ENCODE measurements around the gene TMEM31.

TMEM31 gene

GRCh38 chrX:103737696-103738095 is 27.0 kb downstream of the TMEM31 start:
- Histone ChIP-seq H3K4me1 (ENCODE audit: insufficient read depth, poor library complexity, severe bottlenecking) (peaks cover 7% of the 10 kb centered on the region), H3K4me3 (ENCODE audit: severe bottlenecking) (no peak overlapping the region), H3K27ac (ENCODE audit: poor library complexity, severe bottlenecking) (no peak overlapping the region), H3K36me3 (ENCODE audit: low read depth) (no peaks in the 10 kb centered on the region), H3K27me3 (ENCODE audit: insufficient read depth, poor library complexity, severe bottlenecking) (no peaks in the 10 kb centered on the region), H3K9me3 (ENCODE audit: severe bottlenecking) (no peaks in the 10 kb centered on the region)
- no peak for TF ChIP-seq CTCF (IDR thresholded peaks at IDR 0.05; ENCODE audit: poor library complexity, severe bottlenecking)
- no peak for ATAC-seq (ENCODE audit: low read depth)
- no peak for DNase-seq (ENCODE audit: low spot score)

GRCh38 chrX:103739421-103739820 is 28.7 kb downstream of the TMEM31 start:
- Histone ChIP-seq H3K27ac (ENCODE audit: poor library complexity, severe bottlenecking) (no peak overlapping the region), H3K4me1 (ENCODE audit: insufficient read depth, poor library complexity, severe bottlenecking) (peaks cover 3% of the 10 kb centered on the region), H3K9me3 (ENCODE audit: severe bottlenecking) (no peaks in the 10 kb centered on the region), H3K4me3 (ENCODE audit: severe bottlenecking) (no peak overlapping the region), H3K36me3 (ENCODE audit: low read depth) (no peaks in the 10 kb centered on the region), H3K27me3 (ENCODE audit: insufficient read depth, poor library complexity, severe bottlenecking) (no peaks in the 10 kb centered on the region)
- DNase-seq (ENCODE audit: low spot score) = no peak
- TF ChIP-seq CTCF (IDR thresholded peaks at IDR 0.05; ENCODE audit: poor library complexity, severe bottlenecking) = no peak
- no peak for ATAC-seq (ENCODE audit: low read depth)

- Histone ChIP-seq H3K27ac (ENCODE audit: poor library complexity, severe bottlenecking) (no peak overlapping the region), H3K4me3 (ENCODE audit: severe bottlenecking) (no peak overlapping the region), H3K9me3 (ENCODE audit: severe bottlenecking) (no peaks in the 10 kb centered on the region), H3K4me1 (ENCODE audit: insufficient read depth, poor library complexity, severe bottlenecking) (no peaks in the 10 kb centered on the region), H3K36me3 (ENCODE audit: low read depth) (no peaks in the 10 kb centered on the region), H3K27me3 (ENCODE audit: insufficient read depth, poor library complexity, severe bottlenecking) (no peaks in the 10 kb centered on the region)
- DNase-seq (ENCODE audit: low spot score) (no peak), ATAC-seq (ENCODE audit: low read depth) (no peak)
- no peak for TF ChIP-seq CTCF (IDR thresholded peaks at IDR 0.05; ENCODE audit: poor library complexity, severe bottlenecking)
Measured at GRCh38 chrX:103741879-103742278, 31.2 kb downstream of the TMEM31 start.

- Histone ChIP-seq H3K4me1 (ENCODE audit: insufficient read depth, poor library complexity, severe bottlenecking) (no peaks in the 10 kb centered on the region), H3K9me3 (ENCODE audit: severe bottlenecking) (no peaks in the 10 kb centered on the region), H3K27me3 (ENCODE audit: insufficient read depth, poor library complexity, severe bottlenecking) (no peaks in the 10 kb centered on the region), H3K27ac (ENCODE audit: poor library complexity, severe bottlenecking) (no peak overlapping the region), H3K4me3 (ENCODE audit: severe bottlenecking) (no peak overlapping the region), H3K36me3 (ENCODE audit: low read depth) (no peaks in the 10 kb centered on the region)
- ATAC-seq (ENCODE audit: low read depth) = no peak
- no peak for TF ChIP-seq CTCF (IDR thresholded peaks at IDR 0.05; ENCODE audit: poor library complexity, severe bottlenecking)
- DNase-seq (ENCODE audit: low spot score) = no peak
Measured at GRCh38 chrX:103742339-103742738, 31.6 kb downstream of the TMEM31 start.

- TF ChIP-seq CTCF (IDR thresholded peaks at IDR 0.05; ENCODE audit: poor library complexity, severe bottlenecking) = no peak
- H3K27ac ChIP-seq (ENCODE audit: poor library complexity, severe bottlenecking) = no peak overlapping the region
- H3K36me3 ChIP-seq (ENCODE audit: low read depth) = no peaks in the 10 kb centered on the region
- H3K4me1 ChIP-seq (ENCODE audit: insufficient read depth, poor library complexity, severe bottlenecking) = no peaks in the 10 kb centered on the region
- no peaks in the 10 kb centered on the region for H3K9me3 ChIP-seq (ENCODE audit: severe bottlenecking)
- no peak for ATAC-seq (ENCODE audit: low read depth)
- H3K4me3 ChIP-seq (ENCODE audit: severe bottlenecking) = no peak overlapping the region
- H3K27me3 ChIP-seq (ENCODE audit: insufficient read depth, poor library complexity, severe bottlenecking) = no peaks in the 10 kb centered on the region
- no peak for DNase-seq (ENCODE audit: low spot score)
Measured at GRCh38 chrX:103747163-103747562, 36.5 kb downstream of the TMEM31 start.
